Measurements from ENCODE around the gene PIP5K1B. TPM values are rescaled to one million over a fixed set of nuclear protein-coding genes. Genes with fewer than 3 reads are reported as not detected.

The PIP5K1B gene
- total and polyA plus RNA-seq, 7 donors, result 10.3 to 72.6 (median 23.5) TPM

GRCh38 chr9:68919661-68920060 is 214.6 kb downstream of the PIP5K1B start:
- no peaks in the 10 kb centered on the region for H3K9me3 ChIP-seq
- WGBS, 2 donors, result 45 to 73% methylated on average over 2 of the region's 2 CpGs
- TF ChIP-seq POLR2AphosphoS5 (IDR thresholded peaks at IDR 0.05), result no peak
- no peak for TF ChIP-seq EP300 (IDR thresholded peaks at IDR 0.05)
- no peak for TF ChIP-seq CTCF (IDR thresholded peaks at IDR 0.05)
- no peak for TF ChIP-seq POLR2A (IDR thresholded peaks at IDR 0.05)

GRCh38 chr9:68920921-68921320 is 215.9 kb downstream of the PIP5K1B start:
- Histone ChIP-seq H3K4me3 (no peak overlapping the region), H3K9me3 (no peaks in the 10 kb centered on the region), H3K27me3 (no peaks in the 10 kb centered on the region), H3K4me1 (no peaks in the 10 kb centered on the region), H3K27ac (no peak overlapping the region), H3K36me3 (no peaks in the 10 kb centered on the region)
- intact Hi-C loops (cut with DNase I), result no loop called here
- 94 to 97% methylated on average over 1 of the region's 1 CpG for WGBS, 2 donors
- TF ChIP-seq POLR2A (IDR thresholded peaks at IDR 0.05) (no peak), CTCF (IDR thresholded peaks at IDR 0.05) (no peak), POLR2AphosphoS5 (IDR thresholded peaks at IDR 0.05) (no peak), EP300 (IDR thresholded peaks at IDR 0.05) (no peak)
- no peak for DNase-seq

More at GRCh38 chr9:68919661-68920060, 214.6 kb downstream of the PIP5K1B start:
- Histone ChIP-seq H3K4me3 (no peak overlapping the region), H3K36me3 (no peaks in the 10 kb centered on the region), H3K4me1 (no peaks in the 10 kb centered on the region), H3K27me3 (no peaks in the 10 kb centered on the region), H3K27ac (no peak overlapping the region)
- intact Hi-C loops (cut with DNase I), result no loop called here
- DNase-seq, result no peak

GRCh38 chr9:68923480-68923879 is 218.4 kb downstream of the PIP5K1B start:
- H3K4me1 ChIP-seq, result no peaks in the 10 kb centered on the region
- no peak for TF ChIP-seq CTCF (IDR thresholded peaks at IDR 0.05)
- no peak for TF ChIP-seq EP300 (IDR thresholded peaks at IDR 0.05)
- TF ChIP-seq POLR2A (IDR thresholded peaks at IDR 0.05), result no peak
- no peak for TF ChIP-seq POLR2AphosphoS5 (IDR thresholded peaks at IDR 0.05)
- no peaks in the 10 kb centered on the region for H3K36me3 ChIP-seq
- no peak overlapping the region for H3K27ac ChIP-seq
- intact Hi-C loops (cut with DNase I), result no loop called here
- no peak overlapping the region for H3K4me3 ChIP-seq
- no peaks in the 10 kb centered on the region for H3K27me3 ChIP-seq
- DNase-seq, result no peak
- H3K9me3 ChIP-seq, result no peaks in the 10 kb centered on the region

GRCh38 chr9:68925175-68925574 is 220.1 kb downstream of the PIP5K1B start:
- no peak for DNase-seq
- Histone ChIP-seq H3K27me3 (no peaks in the 10 kb centered on the region), H3K4me3 (no peak overlapping the region), H3K27ac (no peak overlapping the region), H3K4me1 (no peaks in the 10 kb centered on the region), H3K9me3 (no peaks in the 10 kb centered on the region), H3K36me3 (no peaks in the 10 kb centered on the region)
- intact Hi-C loops (cut with DNase I), result no loop called here
- WGBS, 2 donors, result 66 to 69% methylated on average over 6 of the region's 6 CpGs
- TF ChIP-seq EP300 (IDR thresholded peaks at IDR 0.05) (no peak), CTCF (IDR thresholded peaks at IDR 0.05) (no peak), POLR2A (IDR thresholded peaks at IDR 0.05) (no peak), POLR2AphosphoS5 (IDR thresholded peaks at IDR 0.05) (no peak)

DNA sequence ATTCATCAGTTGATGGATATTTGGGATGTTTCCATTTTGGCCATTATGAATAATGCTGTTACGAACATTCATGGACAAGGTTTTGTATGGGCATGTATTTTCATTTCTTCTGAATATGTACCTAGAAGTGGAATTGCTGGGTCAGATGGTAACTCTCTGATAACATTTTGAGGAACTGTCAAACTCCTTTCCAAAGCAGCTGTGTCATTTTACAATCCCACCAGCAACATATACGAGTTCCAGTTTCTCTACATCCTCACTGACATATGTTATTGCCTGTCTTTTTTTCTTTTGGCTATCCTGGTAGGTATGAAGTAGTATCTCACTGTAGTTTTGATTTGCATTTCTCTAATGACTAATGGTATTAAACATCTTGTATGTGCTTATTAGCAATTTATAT is 222.1 kb downstream of the PIP5K1B start:
- Histone ChIP-seq H3K4me3 (no peak overlapping the region), H3K4me1 (no peaks in the 10 kb centered on the region), H3K9me3 (no peaks in the 10 kb centered on the region), H3K36me3 (no peaks in the 10 kb centered on the region), H3K27ac (no peak overlapping the region), H3K27me3 (no peaks in the 10 kb centered on the region)
- intact Hi-C loops (cut with DNase I), result no loop called here
- TF ChIP-seq EP300 (IDR thresholded peaks at IDR 0.05) (no peak), CTCF (IDR thresholded peaks at IDR 0.05) (no peak), POLR2A (IDR thresholded peaks at IDR 0.05) (no peak), POLR2AphosphoS5 (IDR thresholded peaks at IDR 0.05) (no peak)
- WGBS, 2 donors, result 62 to 80% methylated on average over 2 of the region's 2 CpGs
- DNase-seq, result no peak

All from sigmoid colon (tissue), 7 donors.